ENCODE results near the gene XK. TPM values are rescaled to one million over a fixed set of nuclear protein-coding genes. Genes with fewer than 3 reads are reported as not detected.

XK gene
- total RNA-seq, 1 donor from 2014 or later = 0.26 TPM

- DNase-seq (ENCODE audit: low read depth) (no peak), FAIRE-seq (no peak)
- Histone ChIP-seq H3K36me3 (ENCODE audit: control insufficient read depth, insufficient read depth, low read length) (no peaks in the 10 kb centered on the region), H3K27me3 (ENCODE audit: control insufficient read depth, insufficient read depth, low read length) (no peaks in the 10 kb centered on the region), H3K4me3 (ENCODE audit: low read depth, low read length) (no peak overlapping the region)
- no peak for TF ChIP-seq CTCF (IDR thresholded peaks at IDR 0.05; ENCODE audit: insufficient read depth, low read length, severe bottlenecking)
Measured at GRCh38 chrX:37722595-37722994, 37.0 kb downstream of the XK start.

DNA sequence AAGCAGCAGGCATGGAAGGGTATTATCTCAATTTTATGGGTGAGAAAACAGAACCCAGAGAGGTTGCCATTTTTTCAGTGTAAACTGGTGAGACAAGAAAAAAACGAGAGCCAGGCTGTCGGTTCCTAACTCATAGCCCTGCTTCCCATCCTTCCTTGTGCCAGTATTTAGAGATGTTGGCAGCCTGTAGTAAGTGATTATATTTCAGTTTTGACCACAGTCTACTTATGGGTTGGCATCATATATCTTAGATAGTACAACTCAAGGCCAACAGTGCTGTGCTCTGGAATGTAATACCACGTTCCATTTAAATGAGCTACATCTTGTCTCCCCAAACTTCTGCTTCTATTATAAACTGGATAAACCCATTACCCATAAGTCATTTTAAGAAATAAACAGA is 40.8 kb downstream of the XK start:
- Histone ChIP-seq H3K27me3 (ENCODE audit: control insufficient read depth, insufficient read depth, low read length) (no peaks in the 10 kb centered on the region), H3K4me3 (ENCODE audit: low read depth, low read length) (no peak overlapping the region), H3K36me3 (ENCODE audit: control insufficient read depth, insufficient read depth, low read length) (no peaks in the 10 kb centered on the region)
- FAIRE-seq (no peak), DNase-seq (ENCODE audit: low read depth) (no peak)
- no peak for TF ChIP-seq CTCF (IDR thresholded peaks at IDR 0.05; ENCODE audit: insufficient read depth, low read length, severe bottlenecking)

DNA sequence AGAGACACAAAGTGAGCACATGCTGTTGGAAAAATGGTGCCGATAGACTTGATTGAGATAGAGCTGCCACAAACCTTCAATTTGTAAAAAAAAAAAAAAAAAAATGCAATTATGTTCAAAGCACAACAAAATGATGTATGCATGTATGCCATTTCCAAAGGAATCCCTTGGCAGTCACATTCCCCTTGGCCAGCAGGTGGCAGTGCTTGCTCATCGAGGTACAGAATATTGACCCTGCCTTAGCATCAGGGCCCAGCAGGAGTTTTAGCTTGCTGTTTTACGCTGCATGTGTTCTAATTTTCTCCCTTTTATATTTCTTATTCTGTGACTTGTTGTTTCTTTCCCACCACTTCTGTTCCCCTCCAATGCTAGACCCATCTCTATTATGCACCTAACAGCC is 59.8 kb downstream of the XK start:
- peak; percentile 64 for TF ChIP-seq CTCF (IDR thresholded peaks at IDR 0.05; ENCODE audit: insufficient read depth, low read length, severe bottlenecking)
- Histone ChIP-seq H3K4me3 (ENCODE audit: low read depth, low read length) (no peak overlapping the region), H3K27me3 (ENCODE audit: control insufficient read depth, insufficient read depth, low read length) (peaks cover 1% of the 10 kb centered on the region), H3K36me3 (ENCODE audit: control insufficient read depth, insufficient read depth, low read length) (no peaks in the 10 kb centered on the region)
- DNase-seq (ENCODE audit: low read depth) (peak; percentile 45), FAIRE-seq (no peak)

DNA sequence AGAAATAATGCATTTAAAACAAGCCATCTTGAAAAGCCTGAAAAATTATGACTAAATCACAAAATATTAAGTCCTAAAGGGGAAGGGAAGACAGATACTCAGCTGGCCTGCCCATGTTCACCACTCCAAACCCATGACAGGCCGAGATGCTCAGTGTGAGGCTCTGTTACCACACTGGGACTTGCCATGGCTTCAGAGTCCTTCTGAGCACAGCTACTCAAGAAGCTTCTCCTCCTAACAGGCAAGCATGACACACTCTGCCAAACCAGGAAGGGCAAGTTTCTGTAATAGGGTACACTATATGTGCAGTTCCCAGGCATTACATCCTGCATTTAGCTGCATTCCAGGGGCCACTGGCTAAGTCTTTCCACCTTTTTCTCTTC is 60.2 kb downstream of the XK start:
- FAIRE-seq = no peak
- Histone ChIP-seq H3K4me3 (ENCODE audit: low read depth, low read length) (no peak overlapping the region), H3K36me3 (ENCODE audit: control insufficient read depth, insufficient read depth, low read length) (no peaks in the 10 kb centered on the region), H3K27me3 (ENCODE audit: control insufficient read depth, insufficient read depth, low read length) (peaks cover 1% of the 10 kb centered on the region)
- no peak for TF ChIP-seq CTCF (IDR thresholded peaks at IDR 0.05; ENCODE audit: insufficient read depth, low read length, severe bottlenecking)
- no peak for DNase-seq (ENCODE audit: low read depth)

DNA sequence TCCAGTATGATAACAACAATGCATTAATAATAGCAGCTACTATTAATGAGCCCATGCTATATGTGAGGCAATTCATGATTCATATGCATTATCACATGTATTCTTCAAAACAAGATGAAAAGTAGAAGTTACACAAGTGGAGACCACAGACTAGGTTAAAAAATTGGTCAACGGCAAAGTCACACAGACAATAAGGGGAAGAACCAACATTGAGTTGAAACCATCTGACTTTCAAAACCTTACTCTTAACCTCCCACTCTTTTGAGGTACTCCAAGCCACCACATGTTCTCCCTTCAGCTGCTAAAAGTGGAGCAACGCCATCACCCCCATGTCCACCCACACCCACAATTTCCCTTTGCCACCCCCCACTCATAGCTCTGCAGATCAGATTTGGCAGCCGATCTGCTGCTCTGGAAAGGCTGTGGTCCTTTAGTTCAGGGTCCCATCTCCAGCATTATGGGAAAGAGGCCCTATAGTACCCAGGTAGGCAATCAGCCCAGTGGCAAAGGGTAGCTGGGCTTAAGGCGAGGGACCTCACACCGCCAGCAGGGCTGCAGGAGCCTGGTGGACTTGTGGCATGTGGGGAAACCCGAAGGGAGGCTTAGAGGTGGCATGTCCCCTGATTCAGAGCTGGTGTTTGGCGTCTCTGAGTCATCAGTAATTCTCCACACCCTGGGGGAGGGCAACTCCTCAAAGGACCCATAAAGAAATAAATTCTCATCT is 60.8 kb downstream of the XK start:
- FAIRE-seq (no peak), DNase-seq (ENCODE audit: low read depth) (peak; percentile 13)
- peaks cover 1% of the 10 kb centered on the region for H3K27me3 ChIP-seq (ENCODE audit: control insufficient read depth, insufficient read depth, low read length)
- H3K4me3 ChIP-seq (ENCODE audit: low read depth, low read length) = no peak overlapping the region
- TF ChIP-seq CTCF (IDR thresholded peaks at IDR 0.05; ENCODE audit: insufficient read depth, low read length, severe bottlenecking) = no peak
- H3K36me3 ChIP-seq (ENCODE audit: control insufficient read depth, insufficient read depth, low read length) = no peaks in the 10 kb centered on the region

- TF ChIP-seq CTCF (IDR thresholded peaks at IDR 0.05; ENCODE audit: insufficient read depth, low read length, severe bottlenecking) = no peak
- Histone ChIP-seq H3K4me3 (ENCODE audit: low read depth, low read length) (no peak overlapping the region), H3K36me3 (ENCODE audit: control insufficient read depth, insufficient read depth, low read length) (no peaks in the 10 kb centered on the region), H3K27me3 (ENCODE audit: control insufficient read depth, insufficient read depth, low read length) (peaks cover 1% of the 10 kb centered on the region)
- DNase-seq (ENCODE audit: low read depth) = no peak
- FAIRE-seq = no peak
Measured at GRCh38 chrX:37746951-37747350, 61.4 kb downstream of the XK start.

Data from bronchial epithelial cell (primary cell).